HG02678 (cell line): ENCODE measurements around the gene INSIG1.

Experiments
- ATAC-seq: cut with Tn5 transposase; IDR thresholded peaks from one replicate; pipeline ENCODE4 v1.9.1; 2021; ENCODE audit warnings: mild to moderate bottlenecking, moderate library complexity; ENCODE audit not compliant: unreplicated experiment

INSIG1 gene

GRCh38 chr7:155297517-155298287 is at the start of gene INSIG1:
Gene INSIG1 (plus strand): TSS chr7:155297878. CDS start chr7:155298286, 408 bp downstream.
- ATAC-seq: peak; percentile 61

- no peak for ATAC-seq
Observed at GRCh38 chr7:155248366-155248756, 49.3 kb upstream of the INSIG1 start.

- ATAC-seq: no peak
Observed at GRCh38 chr7:155251831-155252230, 45.8 kb upstream of the INSIG1 start.

GRCh38 chr7:155252444-155252887 is 45.2 kb upstream of the INSIG1 start:
- no peak for ATAC-seq

- no peak for ATAC-seq
Observed at GRCh38 chr7:155252892-155253501, 44.7 kb upstream of the INSIG1 start.

- ATAC-seq: no peak
Observed at GRCh38 chr7:155254018-155254417, 43.7 kb upstream of the INSIG1 start.

GRCh38 chr7:155255071-155255470 is 42.6 kb upstream of the INSIG1 start:
- ATAC-seq: no peak

- no peak for ATAC-seq
Observed at GRCh38 chr7:155255621-155256020, 42.1 kb upstream of the INSIG1 start.

GRCh38 chr7:155256081-155256760 is 41.5 kb upstream of the INSIG1 start:
- no peak for ATAC-seq

- ATAC-seq: no peak
Observed at GRCh38 chr7:155256761-155257481, 40.8 kb upstream of the INSIG1 start.

GRCh38 chr7:155257482-155258225 is 40.0 kb upstream of the INSIG1 start:
- no peak for ATAC-seq

GRCh38 chr7:155258226-155258560 is 39.5 kb upstream of the INSIG1 start:
- ATAC-seq: no peak

- ATAC-seq: no peak
Observed at GRCh38 chr7:155259866-155260497, 37.7 kb upstream of the INSIG1 start.

- no peak for ATAC-seq
Observed at GRCh38 chr7:155260498-155260872, 37.2 kb upstream of the INSIG1 start.

- ATAC-seq: no peak
Observed at GRCh38 chr7:155261031-155261985, 36.4 kb upstream of the INSIG1 start.

GRCh38 chr7:155262031-155262430 is 35.6 kb upstream of the INSIG1 start:
- no peak for ATAC-seq

GRCh38 chr7:155263051-155263450 is 34.6 kb upstream of the INSIG1 start:
- ATAC-seq: no peak

- ATAC-seq: no peak
Observed at GRCh38 chr7:155263581-155264143, 34.0 kb upstream of the INSIG1 start.

GRCh38 chr7:155265144-155265543 is 32.5 kb upstream of the INSIG1 start:
- ATAC-seq: no peak
